Amniotic epithelial cell (primary cell): ENCODE data around the gene SLC46A3.
"Not testable (repeated sequence)": the region's sequence is repeated elsewhere in the genome, so short reads cannot be mapped to it uniquely, and the experiment has no call there.

Experiments
- DNase-seq: peaks from one replicate; pipeline ENCODE4 v3.0.0-alpha.2; 2010; ENCODE audit warnings: low read depth

The SLC46A3 gene

GRCh38 chr13:28718543-28719226 is at the start of gene SLC46A3:
Gene SLC46A3, minus strand, starts transcription at chr13:28718970. Its CDS starts 972 bp downstream, at chr13:28717998.
- peak; percentile 98 for DNase-seq

GRCh38 chr13:28763887-28764286 is 45.1 kb upstream of the SLC46A3 start:
- no peak for DNase-seq

GRCh38 chr13:28761586-28761985 is 42.8 kb upstream of the SLC46A3 start:
- peak; percentile 28 for DNase-seq

GRCh38 chr13:28755546-28755870 is 36.7 kb upstream of the SLC46A3 start:
- no peak for DNase-seq

GRCh38 chr13:28754698-28755545 is 36.2 kb upstream of the SLC46A3 start:
- peak; percentile 47 for DNase-seq

GRCh38 chr13:28753946-28754345 is 35.2 kb upstream of the SLC46A3 start:
- DNase-seq = no peak

- peak; percentile 90 for DNase-seq
Measured at GRCh38 chr13:28753208-28753892, 34.6 kb upstream of the SLC46A3 start.

- DNase-seq = no peak
Measured at GRCh38 chr13:28751175-28751960, 32.6 kb upstream of the SLC46A3 start.

- peak; percentile 55 for DNase-seq
Measured at GRCh38 chr13:28750187-28751045, 31.6 kb upstream of the SLC46A3 start.

- DNase-seq = no peak
Measured at GRCh38 chr13:28747851-28748250, 29.1 kb upstream of the SLC46A3 start.

- no peak for DNase-seq
Measured at GRCh38 chr13:28746287-28746612, 27.5 kb upstream of the SLC46A3 start.

GRCh38 chr13:28744656-28745055 is 25.9 kb upstream of the SLC46A3 start:
- peak; percentile 25 for DNase-seq

GRCh38 chr13:28744091-28744536 is 25.3 kb upstream of the SLC46A3 start:
- DNase-seq = peak; percentile 83

- no peak for DNase-seq
Measured at GRCh38 chr13:28743499-28744083, 24.8 kb upstream of the SLC46A3 start.

- DNase-seq = no peak
Measured at GRCh38 chr13:28743020-28743419, 24.2 kb upstream of the SLC46A3 start.

GRCh38 chr13:28742445-28742844 is 23.7 kb upstream of the SLC46A3 start:
- DNase-seq = not testable (repeated sequence)

GRCh38 chr13:28741084-28741491 is 22.3 kb upstream of the SLC46A3 start:
- peak; percentile 60 for DNase-seq

GRCh38 chr13:28739376-28739775 is 20.6 kb upstream of the SLC46A3 start:
- no peak for DNase-seq

- no peak for DNase-seq
Measured at GRCh38 chr13:28735481-28736029, 16.8 kb upstream of the SLC46A3 start.

GRCh38 chr13:28734906-28735305 is 16.1 kb upstream of the SLC46A3 start:
- no peak for DNase-seq
